B cell (primary cell): ENCODE data around the gene CYB5A. TPM values are rescaled to one million over a fixed set of nuclear protein-coding genes. Genes with fewer than 3 reads are reported as not detected.
A peak's percentile ranks its signal among the peaks of the same experiment; 100 is the strongest.

Source experiments
- ATAC-seq: fragments of 200-7000 bp; cut with Tn5 transposase; one replicate; pipeline ENCODE4 v1.10.0; 2021; ENCODE audit warnings: low read depth, mild to moderate bottlenecking, moderate number of reproducible peaks, moderate library complexity
- CTCF ChIA-PET: fragments of 350-600 bp; sonication (Branson Sonifier 250); formaldehyde crosslinking; loops from one replicate; lab custom pipeline; 2021; ENCODE audit warnings: antibody characterized with exemption, inconsistent platforms; lab: Charles Lee
- POLR2A ChIA-PET: fragments of 350-600 bp; sonication (Branson Sonifier 250); formaldehyde crosslinking; loops from one replicate; lab custom pipeline; 2021; ENCODE audit warnings: antibody characterized with exemption; lab: Charles Lee
- DNase-seq: peaks from one replicate; pipeline ENCODE4 v3.0.0; 2013
- H2AFZ ChIP-seq: 2 replicates; pipeline ENCODE4 v1.6.1; 2012; ENCODE audit warnings: mild to moderate bottlenecking, low read depth, low read length; ENCODE audit not compliant: insufficient read depth, poor library complexity, severe bottlenecking
- H3K27ac ChIP-seq, 2 donors: 1 replicate in 1 of 2; 2 replicates in 1 of 2; pipeline ENCODE4 v1.5.1; 2012 to 2013; ENCODE audit warnings: low read length in 2 of 2, mild to moderate bottlenecking in 2 of 2, moderate library complexity in 1 of 2
- H3K27me3 ChIP-seq, 4 experiments: fragments of 200-600 bp in 1 of 4; sonication (generic) in 1 of 4; replicated peaks in 1 of 4; 1 replicate in 2 of 4; 2 replicates in 2 of 4; pipeline versions ENCODE4 v1.6.1 to v1.7.0; 2013 to 2016; ENCODE audit warnings: low read length in 3 of 4, mild to moderate bottlenecking in 2 of 4, mixed read lengths in 1 of 4, moderate library complexity in 1 of 4; ENCODE audit not compliant: insufficient read depth in 4 of 4, control insufficient read depth in 3 of 4; ENCODE audit errors: control extremely low read depth in 1 of 4
- H3K36me3 ChIP-seq, 2 experiments: replicated peaks in 1 of 2; 1 replicate in 1 of 2; 2 replicates in 1 of 2; pipeline versions ENCODE4 v1.6.1 to v1.7.1; 2013; ENCODE audit warnings: low read length in 1 of 2; ENCODE audit not compliant: insufficient read depth in 2 of 2, control insufficient read depth in 1 of 2; ENCODE audit errors: control extremely low read depth in 1 of 2, extremely low read depth in 1 of 2
- H3K4me1 ChIP-seq, 2 donors: fragments of 200-600 bp in 1 of 2; sonication (generic) in 1 of 2; 1 replicate in 1 of 2; 2 replicates in 1 of 2; pipeline versions ENCODE4 v1.5.1 to v1.6.1; 2013 to 2017; ENCODE audit warnings: low read length in 2 of 2; ENCODE audit not compliant: control insufficient read depth in 2 of 2, insufficient read depth in 2 of 2
- H3K4me2 ChIP-seq: replicated peaks from 2 replicates; pipeline ENCODE3; 2012; ENCODE audit warnings: mild to moderate bottlenecking, low read depth, low read length; ENCODE audit not compliant: poor library complexity, severe bottlenecking
- H3K4me3 ChIP-seq, 5 experiments: fragments of 200-600 bp in 1 of 5; sonication (generic) in 1 of 5; 1 replicate in 3 of 5; 2 replicates in 2 of 5; pipeline versions ENCODE4 v1.5.1 to v1.7.0; 2011 to 2016; ENCODE audit warnings: low read length in 4 of 5, mild to moderate bottlenecking in 4 of 5, low read depth in 2 of 5, control low read depth in 1 of 5, moderate library complexity in 1 of 5; ENCODE audit not compliant: insufficient read depth in 1 of 5; ENCODE audit errors: control extremely low read depth in 1 of 5, extremely low read depth in 1 of 5
- H3K79me2 ChIP-seq: fragments of 200-600 bp; sonication (generic); one replicate; pipeline ENCODE4 v1.6.0; 2016; ENCODE audit warnings: low read length; ENCODE audit not compliant: control insufficient read depth, insufficient read depth
- H3K9ac ChIP-seq: fragments of 200-600 bp; sonication (generic); 2 replicates; pipeline ENCODE4 v1.6.1; 2017; ENCODE audit warnings: mild to moderate bottlenecking, low read length, moderate library complexity
- H3K9me3 ChIP-seq, 3 donors: one replicate each; pipeline versions ENCODE4 v1.6.1 to v1.7.1; 2013; ENCODE audit warnings: low read length in 2 of 3; ENCODE audit not compliant: control insufficient read depth in 2 of 3, insufficient read depth in 1 of 3; ENCODE audit errors: control extremely low read depth in 1 of 3
- H4K20me1 ChIP-seq: 2 replicates; pipeline ENCODE4 v1.6.0; 2012; ENCODE audit warnings: mild to moderate bottlenecking, low read length; ENCODE audit not compliant: insufficient read depth, control insufficient read depth, poor library complexity, severe bottlenecking
- H3K27ac Mint-ChIP-seq: one replicate; pipeline ENCODE4 v1.8.0; 2021; ENCODE audit warnings: mixed read lengths
- H3K27me3 Mint-ChIP-seq: one replicate; pipeline ENCODE4 v1.8.0; 2021; ENCODE audit warnings: mixed read lengths
- H3K4me1 Mint-ChIP-seq: one replicate; pipeline ENCODE4 v1.8.0; 2021; ENCODE audit warnings: mixed read lengths
- H3K4me3 Mint-ChIP-seq: one replicate; pipeline ENCODE4 v1.8.0; 2021; ENCODE audit warnings: mixed read lengths
- H3K9me3 Mint-ChIP-seq: one replicate; pipeline ENCODE4 v1.8.0; 2022; ENCODE audit warnings: mixed read lengths; ENCODE audit not compliant: insufficient read depth
- CTCF ChIP-seq: fragments of 200-600 bp; IDR thresholded peaks from one replicate; pipeline ENCODE4 v1.8.0; 2022; ENCODE audit warnings: antibody characterized with exemption, mild to moderate bottlenecking
- EZH2 ChIP-seq: IDR thresholded peaks from 2 replicates; pipeline ENCODE4 v1.6.1; 2012; ENCODE audit warnings: borderline replicate concordance, low read depth, mild to moderate bottlenecking, moderate library complexity, low read length; ENCODE audit not compliant: insufficient read depth, poor library complexity, severe bottlenecking
- WGBS: methylation state at CpG from one replicate; pipeline ENCODE4 v1.1.5; 2013; ENCODE audit warnings: missing lambda C conversion rate; ENCODE audit not compliant: insufficient coverage; 5-methylcytosine and 5-hydroxymethylcytosine counted together
- intact Hi-C: fragments of 100-400 bp; cut with micrococcal nuclease; formaldehyde crosslinking; loops from one replicate; pipeline ENCODE4 v1.10.0; 2022
- polyA plus RNA-seq: library from polyadenylated mRNA; depleted of rRNA; stranded (reverse); fragments of >200 nt; gene quantifications from 2 replicates; pipeline ENCODE4 v1.2.3, GENCODE V29; 2012
- total RNA-seq, 2 donors: library from RNA; stranded (reverse); fragments of 120-200 nt in 1 of 2; gene quantifications; 1 replicate in 1 of 2; 2 replicates in 1 of 2; pipeline versions ENCODE4 v1.2.3 to v1.2.4, GENCODE V29; 2013 to 2022

Gene CYB5A
- total and polyA plus RNA-seq, 2 donors (not counting 1 experiment from before 2014, with no cell fraction given) = 46.9 to 217 TPM

- Histone ChIP-seq H3K36me3 (peaks cover 0 to 3% of the 10 kb centered on the region in 2 experiments), H3K9ac (no peak overlapping the region), H3K79me2 (peaks cover 65% of the 10 kb centered on the region), H3K27me3 (no peaks in the 10 kb centered on the region), H3K4me3 (no peak overlapping the region), H3K9me3 (no peaks in the 10 kb centered on the region), H3K27ac (no peak overlapping the region), H3K4me2 (peak overlapping the region; percentile 42), H2AFZ (no peak overlapping the region), H4K20me1 (peaks cover 57% of the 10 kb centered on the region), H3K4me1 (peaks cover 5 to 21% of the 10 kb centered on the region in 2 donors)
- DNase-seq (no peak), ATAC-seq (no peak)
- Mint-ChIP-seq H3K27ac (peak overlapping the region; percentile 43), H3K9me3 (no peaks in the 10 kb centered on the region), H3K27me3 (no peaks in the 10 kb centered on the region), H3K4me1 (peaks cover 51% of the 10 kb centered on the region), H3K4me3 (peak overlapping the region; percentile 23)
- CTCF ChIA-PET = no interaction called here
- 44% methylated on average over 11 of the region's 12 CpGs for WGBS
- POLR2A ChIA-PET = no interaction called here
- intact Hi-C loops = loop anchor here (2.0 kb wide), 1 partner anchor 53 kb away; no protein-coding TSS in a partner anchor
- TF ChIP-seq EZH2 (no peak), CTCF (no peak)
Observed at GRCh38 chr18:74281980-74282754, 9.6 kb downstream of the CYB5A start.
